Vagina (tissue), 2 donors: Measurements from ENCODE around the gene OR9A4. TPM values are rescaled to one million over a fixed set of nuclear protein-coding genes. Genes with fewer than 3 reads are reported as not detected.
"Not testable (repeated sequence)": the region's sequence is repeated elsewhere in the genome, so short reads cannot be mapped to it uniquely, and the experiment has no call there.

Experiments used
- DNase-seq, 2 donors: peaks; one replicate each; pipeline ENCODE4 v3.0.0-alpha.2; 2017; ENCODE audit errors: extremely low spot score in 2 of 2
- H3K27ac ChIP-seq: fragments of 200-600 bp; sonication (generic); one replicate; pipeline ENCODE4 v1.5.1; 2019
- H3K27me3 ChIP-seq: fragments of 200-600 bp; sonication (generic); one replicate; pipeline ENCODE4 v1.5.1; 2019
- H3K36me3 ChIP-seq, 2 donors: fragments of 200-600 bp; sonication (generic); one replicate each; pipeline ENCODE4 v1.5.1; 2017 to 2019
- H3K4me1 ChIP-seq: fragments of 200-600 bp; sonication (generic); one replicate; pipeline ENCODE4 v1.5.1; 2019
- H3K4me3 ChIP-seq, 2 donors: fragments of 200-600 bp; sonication (generic); 1 replicate in 1 of 2; 2 replicates in 1 of 2; pipeline ENCODE4 v1.5.1; 2016 to 2019
- H3K9me3 ChIP-seq: fragments of 200-600 bp; sonication (generic); one replicate; pipeline ENCODE4 v1.5.1; 2019
- POLR2A ChIP-seq, 2 donors: fragments of 450-650 bp; IDR thresholded peaks; one replicate each; pipeline ENCODE4 v1.6.1; 2017; ENCODE audit warnings: antibody characterized with exemption in 2 of 2, mild to moderate bottlenecking in 2 of 2, moderate library complexity in 2 of 2
- POLR2AphosphoS5 ChIP-seq, 2 donors: sonication (generic); formaldehyde crosslinking; IDR thresholded peaks; one replicate each; pipeline ENCODE4 v1.9.0; 2017; ENCODE audit warnings: antibody characterized with exemption in 2 of 2, mild to moderate bottlenecking in 2 of 2, low read depth in 1 of 2; ENCODE audit not compliant: insufficient read depth in 1 of 2
- intact Hi-C: fragments of 100-400 bp; cut with DNase I; formaldehyde crosslinking; loops from one replicate; pipeline ENCODE4 v1.15.1; 2023
- total RNA-seq: library from RNA; depleted of rRNA; stranded (reverse); fragments of >200 nt; gene quantifications from one replicate; pipeline ENCODE4 v1.2.3, GENCODE V29; 2016
- TF ChIP-seq, protein P1 (sequence below), 3 experiments: fragments of 450-650 bp in 2 of 3; fragments of 200-600 bp in 1 of 3; sonication (generic) in 1 of 3; IDR thresholded peaks; one replicate each; pipeline ENCODE4 v1.5.1; 2017 to 2019; ENCODE audit warnings: antibody characterized with exemption in 3 of 3, mild to moderate bottlenecking in 2 of 3, moderate library complexity in 2 of 3

The OR9A4 gene
- total RNA-seq, 1 donor from 2014 or later, result not detected

DNA sequence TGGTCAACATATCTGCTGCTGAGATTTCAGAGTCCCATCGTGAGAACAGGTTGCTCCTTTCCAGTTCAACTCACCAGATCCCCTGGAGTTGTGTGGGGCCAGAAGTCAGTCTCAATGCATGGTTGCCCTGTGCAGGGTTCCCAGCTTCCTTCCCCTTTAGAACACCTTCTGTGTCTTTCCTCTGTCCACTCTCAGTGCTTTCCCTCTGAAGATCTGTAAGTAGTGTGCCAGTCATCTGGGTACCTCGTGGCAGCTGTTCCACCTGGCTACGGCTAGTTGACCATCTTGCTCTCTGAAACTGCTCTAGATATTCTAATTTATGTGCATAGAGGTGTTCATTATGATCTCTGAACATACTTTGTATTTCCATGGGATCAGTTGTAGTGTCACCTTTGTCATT is 38.8 kb upstream of the OR9A4 start:
- H3K36me3 ChIP-seq, result no peaks in the 10 kb centered on the region
- H3K4me1 ChIP-seq, result no peaks in the 10 kb centered on the region
- H3K9me3 ChIP-seq, result no peaks in the 10 kb centered on the region
- no peak overlapping the region for H3K4me3 ChIP-seq
- H3K27me3 ChIP-seq, result no peaks in the 10 kb centered on the region
- DNase-seq, result no peak
- intact Hi-C loops, result no loop called here
- H3K27ac ChIP-seq, result no peak overlapping the region
- TF ChIP-seq, protein P1, sequence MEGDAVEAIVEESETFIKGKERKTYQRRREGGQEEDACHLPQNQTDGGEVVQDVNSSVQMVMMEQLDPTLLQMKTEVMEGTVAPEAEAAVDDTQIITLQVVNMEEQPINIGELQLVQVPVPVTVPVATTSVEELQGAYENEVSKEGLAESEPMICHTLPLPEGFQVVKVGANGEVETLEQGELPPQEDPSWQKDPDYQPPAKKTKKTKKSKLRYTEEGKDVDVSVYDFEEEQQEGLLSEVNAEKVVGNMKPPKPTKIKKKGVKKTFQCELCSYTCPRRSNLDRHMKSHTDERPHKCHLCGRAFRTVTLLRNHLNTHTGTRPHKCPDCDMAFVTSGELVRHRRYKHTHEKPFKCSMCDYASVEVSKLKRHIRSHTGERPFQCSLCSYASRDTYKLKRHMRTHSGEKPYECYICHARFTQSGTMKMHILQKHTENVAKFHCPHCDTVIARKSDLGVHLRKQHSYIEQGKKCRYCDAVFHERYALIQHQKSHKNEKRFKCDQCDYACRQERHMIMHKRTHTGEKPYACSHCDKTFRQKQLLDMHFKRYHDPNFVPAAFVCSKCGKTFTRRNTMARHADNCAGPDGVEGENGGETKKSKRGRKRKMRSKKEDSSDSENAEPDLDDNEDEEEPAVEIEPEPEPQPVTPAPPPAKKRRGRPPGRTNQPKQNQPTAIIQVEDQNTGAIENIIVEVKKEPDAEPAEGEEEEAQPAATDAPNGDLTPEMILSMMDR (IDR thresholded peaks at IDR 0.05), result no peak
- TF ChIP-seq POLR2A (IDR thresholded peaks at IDR 0.05) (no peak), POLR2AphosphoS5 (IDR thresholded peaks at IDR 0.05; ENCODE audit: insufficient read depth in 1 of 2, low read depth in 1 of 2) (no peak)

- H3K9me3 ChIP-seq, result no peaks in the 10 kb centered on the region
- intact Hi-C loops, result no loop called here
- no peaks in the 10 kb centered on the region for H3K4me1 ChIP-seq
- no peaks in the 10 kb centered on the region for H3K36me3 ChIP-seq
- H3K27me3 ChIP-seq, result no peaks in the 10 kb centered on the region
- TF ChIP-seq POLR2A (IDR thresholded peaks at IDR 0.05), result no peak
- TF ChIP-seq, protein P1 (IDR thresholded peaks at IDR 0.05), result no peak
- TF ChIP-seq POLR2AphosphoS5 (IDR thresholded peaks at IDR 0.05; ENCODE audit: insufficient read depth in 1 of 2, low read depth in 1 of 2), result no peak
- no peak for DNase-seq
- no peak overlapping the region for H3K27ac ChIP-seq
- no peak overlapping the region for H3K4me3 ChIP-seq
Measured at GRCh38 chr7:141880960-141881359, 35.2 kb upstream of the OR9A4 start.

DNA sequence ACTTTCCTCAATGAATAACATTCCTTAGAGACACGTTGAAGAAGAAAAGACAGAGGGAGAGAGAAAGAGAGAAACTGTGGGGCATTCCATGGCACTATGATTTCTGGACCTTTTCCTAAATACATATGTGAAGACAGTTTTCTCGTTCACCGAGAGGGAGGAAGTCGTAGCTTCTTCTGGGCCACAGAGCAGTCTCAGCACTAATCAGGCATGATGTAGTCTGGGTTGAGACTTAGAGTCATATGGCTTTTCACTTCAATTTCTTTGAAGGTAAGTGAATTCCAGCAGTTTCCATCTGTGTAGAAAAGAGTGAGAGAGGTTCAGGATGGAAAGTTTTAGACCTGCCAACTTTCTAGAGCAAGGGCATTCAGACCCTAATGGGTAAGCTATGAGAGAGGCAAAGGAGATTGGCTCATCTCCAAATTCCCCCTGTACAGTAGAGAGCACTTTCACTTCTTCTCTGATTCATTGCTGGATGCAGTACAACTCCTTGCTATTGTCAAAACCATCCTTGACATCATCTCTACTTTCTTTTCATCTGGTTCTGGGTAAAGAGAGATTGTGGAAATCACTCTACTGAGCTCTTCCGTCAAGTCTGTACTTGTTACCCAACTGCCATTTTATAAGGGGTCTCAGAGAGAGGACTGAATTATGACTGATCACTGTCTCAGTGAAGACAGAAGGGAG is 31.5 kb upstream of the OR9A4 start:
- intact Hi-C loops, result no loop called here
- Histone ChIP-seq H3K27me3 (no peaks in the 10 kb centered on the region), H3K4me1 (no peaks in the 10 kb centered on the region), H3K36me3 (no peaks in the 10 kb centered on the region), H3K4me3 (no peak overlapping the region), H3K27ac (no peak overlapping the region), H3K9me3 (no peaks in the 10 kb centered on the region)
- TF ChIP-seq POLR2A (IDR thresholded peaks at IDR 0.05), result no peak
- TF ChIP-seq, protein P1 (IDR thresholded peaks at IDR 0.05), result no peak
- TF ChIP-seq POLR2AphosphoS5 (IDR thresholded peaks at IDR 0.05; ENCODE audit: insufficient read depth in 1 of 2, low read depth in 1 of 2), result no peak
- no peak for DNase-seq

DNA sequence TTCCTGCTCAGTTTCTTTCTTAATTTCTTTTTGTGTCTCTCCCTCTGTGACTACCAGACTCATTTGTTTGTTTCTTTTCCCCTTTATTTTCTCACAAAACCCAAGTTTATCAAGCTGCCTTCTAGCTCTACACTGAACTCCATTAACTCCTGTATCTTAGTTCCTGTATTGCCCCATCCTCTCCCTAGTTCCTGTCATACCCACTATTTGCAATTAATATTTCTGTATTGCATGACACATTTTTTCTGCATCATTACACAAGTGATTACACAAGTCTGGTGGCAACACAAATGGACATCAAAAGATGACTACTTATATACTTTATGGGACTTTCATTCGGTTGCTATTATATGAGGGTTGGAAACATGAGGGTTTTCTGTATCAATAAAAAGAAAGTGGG is 26.9 kb upstream of the OR9A4 start:
- H3K4me1 ChIP-seq, result no peaks in the 10 kb centered on the region
- intact Hi-C loops, result no loop called here
- H3K27me3 ChIP-seq, result no peaks in the 10 kb centered on the region
- no peak for DNase-seq
- no peak overlapping the region for H3K27ac ChIP-seq
- TF ChIP-seq POLR2A (IDR thresholded peaks at IDR 0.05) (no peak), POLR2AphosphoS5 (IDR thresholded peaks at IDR 0.05; ENCODE audit: insufficient read depth in 1 of 2, low read depth in 1 of 2) (no peak)
- TF ChIP-seq, protein P1 (IDR thresholded peaks at IDR 0.05), result no peak
- H3K36me3 ChIP-seq, result no peaks in the 10 kb centered on the region
- H3K9me3 ChIP-seq, result no peaks in the 10 kb centered on the region
- no peak overlapping the region for H3K4me3 ChIP-seq

DNA sequence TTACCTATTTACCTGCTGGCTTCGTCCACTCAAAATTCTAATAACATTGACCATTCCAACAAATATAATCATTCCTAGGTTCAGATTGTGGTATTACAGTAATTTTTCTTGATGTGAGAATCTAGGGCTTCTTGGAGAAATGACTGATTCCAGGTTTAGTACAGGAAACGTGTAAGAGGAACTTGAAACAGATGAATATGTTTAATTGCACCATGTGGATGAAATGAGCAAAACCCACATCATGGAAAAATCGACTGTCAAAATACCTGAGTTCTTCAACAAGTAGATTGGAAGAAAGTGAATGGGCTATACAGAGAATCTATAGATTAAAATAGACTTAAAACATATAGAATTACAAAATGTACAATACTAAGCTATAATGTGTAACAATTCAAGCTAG is 24.9 kb upstream of the OR9A4 start:
- no peaks in the 10 kb centered on the region for H3K27me3 ChIP-seq
- H3K9me3 ChIP-seq, result no peaks in the 10 kb centered on the region
- no peaks in the 10 kb centered on the region for H3K36me3 ChIP-seq
- intact Hi-C loops, result no loop called here
- no peak overlapping the region for H3K4me3 ChIP-seq
- H3K27ac ChIP-seq, result no peak overlapping the region
- DNase-seq, result no peak
- TF ChIP-seq POLR2AphosphoS5 (IDR thresholded peaks at IDR 0.05; ENCODE audit: insufficient read depth in 1 of 2, low read depth in 1 of 2) (no peak), POLR2A (IDR thresholded peaks at IDR 0.05) (no peak)
- TF ChIP-seq, protein P1 (IDR thresholded peaks at IDR 0.05), result no peak
- no peaks in the 10 kb centered on the region for H3K4me1 ChIP-seq

- H3K36me3 ChIP-seq, H3K4me1 ChIP-seq, intact Hi-C loops, H3K27me3 ChIP-seq, H3K27ac ChIP-seq, H3K9me3 ChIP-seq, DNase-seq, H3K4me3 ChIP-seq: not testable (repeated sequence)
Measured at GRCh38 chr7:141899366-141899765, 16.8 kb upstream of the OR9A4 start.
